ENCODE results near the gene SRGN. TPM values are rescaled to one million over a fixed set of nuclear protein-coding genes. Genes with fewer than 3 reads are reported as not detected.

Gene SRGN
- total RNA-seq, 2 experiments from 2014 or later, result 174 to 192 TPM

GRCh38 chr10:69065406-69066361 lies 22.2 kb upstream of the SRGN start:
- H3K27me3 Mint-ChIP-seq, result no peaks in the 10 kb centered on the region
- POLR2A ChIA-PET, result interaction anchor here (0.5 to 0.7 kb wide), 2 partner anchors 27 to 82 kb away, joined by 3 to 4 read pairs; no protein-coding TSS in a partner anchor
- CTCF ChIA-PET, result interaction anchor here (0.5 to 3.1 kb wide), 19 partner anchors 9 to 675 kb away, joined by 3 to 13 read pairs (median 3); partner anchors contain the start of genes DDX50 and SRGN
- no peak overlapping the region for H3K4me3 Mint-ChIP-seq
- no peak for DNase-seq
- no peaks in the 10 kb centered on the region for H3K36me3 Mint-ChIP-seq (ENCODE audit: low read depth)
- peaks cover 33% of the 10 kb centered on the region for H3K4me1 Mint-ChIP-seq
- H3K9me3 Mint-ChIP-seq, result no peaks in the 10 kb centered on the region
- H3K27ac Mint-ChIP-seq, result peak overlapping the region; percentile 72

GRCh38 chr10:69067189-69067588 lies 20.7 kb upstream of the SRGN start:
- POLR2A ChIA-PET, result no interaction called here
- H3K9me3 Mint-ChIP-seq, result no peaks in the 10 kb centered on the region
- no peak for DNase-seq
- H3K4me1 Mint-ChIP-seq, result peaks cover 18% of the 10 kb centered on the region
- H3K27me3 Mint-ChIP-seq, result no peaks in the 10 kb centered on the region
- H3K27ac Mint-ChIP-seq, result no peak overlapping the region
- CTCF ChIA-PET, result interaction anchor here (2.7 to 3.1 kb wide), 2 partner anchors 8 to 10 kb away, joined by 11 to 12 read pairs; no protein-coding TSS in a partner anchor
- no peak overlapping the region for H3K4me3 Mint-ChIP-seq
- no peaks in the 10 kb centered on the region for H3K36me3 Mint-ChIP-seq (ENCODE audit: low read depth)

- Mint-ChIP-seq H3K36me3 (ENCODE audit: low read depth) (no peaks in the 10 kb centered on the region), H3K4me1 (peaks cover 25% of the 10 kb centered on the region), H3K27ac (no peak overlapping the region), H3K4me3 (no peak overlapping the region), H3K27me3 (no peaks in the 10 kb centered on the region), H3K9me3 (no peaks in the 10 kb centered on the region)
- ChIA-PET POLR2A (no interaction called here), CTCF (interaction anchor here (1.0 kb wide), 1 partner anchor 20 kb away, joined by 3 read pairs; no protein-coding TSS in a partner anchor)
- no peak for DNase-seq
Measured at GRCh38 chr10:69068549-69068948, 19.4 kb upstream of the SRGN start.

DNA sequence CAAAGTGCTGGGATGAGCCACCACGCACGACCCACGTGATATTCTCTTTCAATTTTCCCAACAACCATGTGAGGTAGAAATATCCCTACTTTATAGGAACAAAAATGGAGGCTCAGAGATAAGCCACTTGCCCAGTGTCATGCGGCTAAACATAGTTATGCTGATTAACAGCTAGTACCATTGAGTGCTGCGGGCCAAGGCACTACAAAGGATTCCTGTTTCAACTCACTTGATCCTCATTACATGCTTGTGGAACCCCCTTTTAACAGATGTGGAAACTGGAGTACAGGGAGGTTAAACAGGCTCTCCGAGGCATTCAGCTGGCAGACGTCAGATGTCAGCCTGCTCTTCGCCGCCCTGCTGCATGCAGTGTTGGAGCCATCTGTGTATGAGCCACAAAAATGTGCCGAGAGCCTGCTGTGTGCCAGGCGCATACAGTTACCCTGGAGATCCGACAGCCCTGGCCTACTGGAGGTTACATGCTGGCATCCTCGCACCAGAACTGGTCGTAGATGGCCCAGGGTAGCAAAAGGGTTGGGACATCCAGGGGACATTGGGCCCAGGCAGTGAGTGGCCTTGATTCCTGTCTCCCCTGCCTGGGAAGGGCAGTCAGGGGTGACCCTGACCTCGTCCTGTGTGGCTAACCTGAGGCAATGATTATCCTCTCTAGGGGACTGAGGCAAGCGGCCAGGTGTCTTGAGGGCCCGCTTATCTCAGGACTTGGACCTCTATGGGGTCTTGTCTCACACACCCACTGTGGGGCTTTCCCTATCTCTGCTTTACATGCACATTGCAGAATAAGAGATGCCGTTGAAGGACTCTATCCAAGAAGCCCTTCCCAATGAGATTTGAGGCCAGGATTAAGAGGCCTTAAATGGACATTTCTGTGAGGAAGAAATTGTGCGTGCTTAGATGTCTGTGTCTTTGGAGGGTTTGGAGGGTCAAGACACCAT lies 18.5 kb upstream of the SRGN start:
- no peak overlapping the region for H3K4me3 Mint-ChIP-seq
- DNase-seq, result no peak
- H3K36me3 Mint-ChIP-seq (ENCODE audit: low read depth), result no peaks in the 10 kb centered on the region
- H3K27ac Mint-ChIP-seq, result no peak overlapping the region
- H3K4me1 Mint-ChIP-seq, result peaks cover 29% of the 10 kb centered on the region
- H3K27me3 Mint-ChIP-seq, result no peaks in the 10 kb centered on the region
- CTCF ChIA-PET, result interaction anchor here (1.0 to 2.0 kb wide), 2 partner anchors 17 to 21 kb away, joined by 3 to 5 read pairs; no protein-coding TSS in a partner anchor
- H3K9me3 Mint-ChIP-seq, result no peaks in the 10 kb centered on the region
- POLR2A ChIA-PET, result no interaction called here

DNA sequence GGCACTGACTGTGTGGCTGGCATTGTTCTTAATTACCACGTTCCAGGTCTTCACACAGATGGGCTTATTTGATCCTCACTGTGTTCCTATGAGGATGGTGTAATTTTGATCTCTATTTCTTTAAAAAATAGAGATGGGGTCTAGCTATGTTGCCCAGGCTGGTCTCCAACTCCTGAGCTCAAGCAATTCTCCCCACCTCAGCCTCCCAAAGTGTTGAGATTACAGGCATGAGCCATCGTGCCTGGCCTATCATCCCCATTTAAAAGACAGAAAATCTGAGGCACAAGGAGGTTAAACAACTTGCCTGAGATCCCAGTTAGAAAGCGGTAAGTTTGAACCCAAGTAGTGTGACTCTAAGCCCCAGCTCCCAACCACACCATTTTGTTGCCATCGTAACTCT lies 17.0 kb upstream of the SRGN start:
- Mint-ChIP-seq H3K27ac (no peak overlapping the region), H3K4me3 (no peak overlapping the region), H3K36me3 (ENCODE audit: low read depth) (no peaks in the 10 kb centered on the region), H3K4me1 (peaks cover 20% of the 10 kb centered on the region), H3K27me3 (no peaks in the 10 kb centered on the region), H3K9me3 (no peaks in the 10 kb centered on the region)
- DNase-seq, result no peak
- CTCF ChIA-PET, result interaction anchor here (0.8 to 2.0 kb wide), 3 partner anchors 9 to 18 kb away, joined by 3 to 5 read pairs (median 4); no protein-coding TSS in a partner anchor
- POLR2A ChIA-PET, result no interaction called here

DNA sequence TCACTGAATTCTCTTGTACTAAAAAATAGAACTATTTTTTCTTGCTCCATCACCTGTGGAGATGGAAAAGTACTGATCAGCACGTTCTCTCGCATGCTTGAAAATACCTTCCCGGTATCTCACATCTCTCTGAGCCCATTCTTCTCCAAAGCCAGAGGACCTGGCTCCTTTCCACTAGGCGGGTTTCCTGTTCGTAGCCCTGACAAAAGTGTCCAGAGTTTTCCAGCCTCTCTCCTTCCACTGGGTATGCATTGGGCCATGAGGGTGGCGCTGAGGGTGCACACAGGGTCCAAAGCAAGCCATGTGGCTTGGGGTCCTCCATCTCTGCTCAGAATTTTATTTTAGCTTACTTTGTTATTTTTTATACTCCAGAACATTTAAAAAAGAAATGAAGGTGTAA lies 16.3 kb upstream of the SRGN start:
- Mint-ChIP-seq H3K4me3 (no peak overlapping the region), H3K36me3 (ENCODE audit: low read depth) (no peaks in the 10 kb centered on the region), H3K4me1 (peaks cover 16% of the 10 kb centered on the region), H3K27ac (no peak overlapping the region), H3K9me3 (no peaks in the 10 kb centered on the region), H3K27me3 (no peaks in the 10 kb centered on the region)
- ChIA-PET CTCF (interaction anchor here (1.1 to 2.0 kb wide), 2 partner anchors 19 to 843 kb away, joined by 4 to 5 read pairs; no protein-coding TSS in a partner anchor), POLR2A (interaction anchor here (0.6 kb wide), 1 partner anchor 15 kb away, joined by 3 read pairs; no protein-coding TSS in a partner anchor)
- DNase-seq, result no peak

DNA sequence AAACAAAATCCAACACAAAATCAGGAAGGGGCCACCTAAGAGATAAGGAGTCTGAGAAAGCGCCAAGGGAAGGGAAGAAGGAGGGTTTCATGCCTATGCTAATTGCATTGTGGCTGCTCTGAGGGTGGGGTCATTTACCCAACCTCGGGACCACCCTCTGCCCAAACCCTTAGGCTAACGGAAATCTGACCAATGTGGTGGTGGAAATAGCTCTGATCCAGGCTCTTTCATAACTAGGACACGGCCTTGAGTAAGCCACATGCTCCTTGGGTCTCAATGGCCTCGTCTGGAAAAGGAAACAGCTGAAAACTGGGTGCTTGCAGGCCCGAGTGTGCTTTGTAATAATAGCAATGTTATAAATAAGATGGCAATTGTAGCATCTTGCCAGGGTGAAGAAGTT lies 14.9 kb upstream of the SRGN start:
- Mint-ChIP-seq H3K27me3 (no peaks in the 10 kb centered on the region), H3K4me1 (peaks cover 16% of the 10 kb centered on the region), H3K4me3 (no peak overlapping the region), H3K27ac (no peak overlapping the region), H3K36me3 (ENCODE audit: low read depth) (no peaks in the 10 kb centered on the region), H3K9me3 (no peaks in the 10 kb centered on the region)
- CTCF ChIA-PET, result interaction anchor here (0.9 kb wide), 1 partner anchor 13 kb away, joined by 3 read pairs; no protein-coding TSS in a partner anchor
- POLR2A ChIA-PET, result interaction anchor here (0.6 kb wide), 1 partner anchor 60 kb away, joined by 3 read pairs; no protein-coding TSS in a partner anchor
- DNase-seq, result no peak

DNA sequence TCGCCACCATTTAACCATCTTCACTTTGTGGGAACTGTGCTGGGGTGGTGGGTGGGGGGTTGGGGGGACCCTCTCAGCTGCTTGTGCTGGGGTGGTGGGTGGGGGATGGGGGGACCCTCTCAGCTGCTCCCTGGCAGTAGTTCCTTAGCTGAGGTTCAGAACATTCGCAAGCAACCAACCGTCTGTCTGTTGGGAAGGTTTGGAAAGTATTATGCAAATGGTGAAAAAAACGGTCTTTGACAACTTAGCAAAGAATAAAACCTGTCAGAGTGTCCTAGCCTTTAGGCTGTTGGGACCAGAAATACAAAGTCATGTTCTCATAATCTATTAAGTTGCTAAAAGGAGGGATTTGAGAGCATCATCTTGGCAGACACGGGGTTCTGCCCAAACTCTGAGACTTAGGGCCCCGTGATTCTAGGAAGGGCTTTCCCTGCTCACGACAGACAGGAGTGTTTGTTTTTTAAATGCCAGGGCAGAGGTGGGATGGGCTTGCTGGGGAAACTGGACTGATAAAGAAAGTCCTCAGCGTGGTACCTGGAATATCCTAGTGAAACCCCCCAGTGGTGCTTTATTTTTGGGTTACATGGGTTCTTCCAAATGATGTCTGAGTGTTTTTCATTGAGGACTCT lies 14.1 kb upstream of the SRGN start:
- H3K4me1 Mint-ChIP-seq, result peaks cover 16% of the 10 kb centered on the region
- ChIA-PET CTCF (interaction anchor here (0.6 to 2.8 kb wide), 2 partner anchors 8 to 29 kb away, joined by 4 to 12 read pairs; no protein-coding TSS in a partner anchor), POLR2A (no interaction called here)
- H3K36me3 Mint-ChIP-seq (ENCODE audit: low read depth), result no peaks in the 10 kb centered on the region
- H3K27me3 Mint-ChIP-seq, result no peaks in the 10 kb centered on the region
- H3K9me3 Mint-ChIP-seq, result no peaks in the 10 kb centered on the region
- no peak for DNase-seq
- no peak overlapping the region for H3K27ac Mint-ChIP-seq
- no peak overlapping the region for H3K4me3 Mint-ChIP-seq

- ChIA-PET CTCF (interaction anchor here (1.1 to 2.8 kb wide), 3 partner anchors 9 to 26 kb away, joined by 3 to 12 read pairs (median 3); no protein-coding TSS in a partner anchor), POLR2A (no interaction called here)
- Mint-ChIP-seq H3K4me1 (peaks cover 16% of the 10 kb centered on the region), H3K9me3 (no peaks in the 10 kb centered on the region), H3K4me3 (no peak overlapping the region), H3K27ac (no peak overlapping the region), H3K36me3 (ENCODE audit: low read depth) (no peaks in the 10 kb centered on the region), H3K27me3 (no peaks in the 10 kb centered on the region)
- no peak for DNase-seq
Measured at GRCh38 chr10:69074532-69074931, 13.4 kb upstream of the SRGN start.

GRCh38 chr10:69075431-69075830 lies 12.5 kb upstream of the SRGN start:
- DNase-seq, result no peak
- H3K9me3 Mint-ChIP-seq, result no peaks in the 10 kb centered on the region
- no peaks in the 10 kb centered on the region for H3K36me3 Mint-ChIP-seq (ENCODE audit: low read depth)
- CTCF ChIA-PET, result interaction anchor here (0.8 to 2.8 kb wide), 4 partner anchors 10 to 27 kb away, joined by 3 to 12 read pairs (median 3); no protein-coding TSS in a partner anchor
- peaks cover 16% of the 10 kb centered on the region for H3K4me1 Mint-ChIP-seq
- no peaks in the 10 kb centered on the region for H3K27me3 Mint-ChIP-seq
- no peak overlapping the region for H3K27ac Mint-ChIP-seq
- H3K4me3 Mint-ChIP-seq, result no peak overlapping the region
- POLR2A ChIA-PET, result no interaction called here

- CTCF ChIA-PET, result interaction anchor here (1.0 kb wide), 1 partner anchor 14 kb away, joined by 3 read pairs; no protein-coding TSS in a partner anchor
- no peak for DNase-seq
- Mint-ChIP-seq H3K9me3 (no peaks in the 10 kb centered on the region), H3K4me3 (no peak overlapping the region), H3K4me1 (peaks cover 10% of the 10 kb centered on the region), H3K27ac (no peak overlapping the region), H3K36me3 (ENCODE audit: low read depth) (no peaks in the 10 kb centered on the region), H3K27me3 (no peaks in the 10 kb centered on the region)
- POLR2A ChIA-PET, result no interaction called here
Measured at GRCh38 chr10:69078311-69078710, 9.6 kb upstream of the SRGN start.

GRCh38 chr10:69080226-69080625 lies 7.7 kb upstream of the SRGN start:
- Mint-ChIP-seq H3K27me3 (no peaks in the 10 kb centered on the region), H3K9me3 (no peaks in the 10 kb centered on the region), H3K27ac (no peak overlapping the region), H3K4me1 (peaks cover 3% of the 10 kb centered on the region), H3K4me3 (no peak overlapping the region), H3K36me3 (ENCODE audit: low read depth) (no peaks in the 10 kb centered on the region)
- CTCF ChIA-PET, result interaction anchor here (1.0 to 1.7 kb wide), 3 partner anchors 14 to 76 kb away, joined by 3 to 4 read pairs (median 4); no protein-coding TSS in a partner anchor
- POLR2A ChIA-PET, result no interaction called here
- no peak for DNase-seq
